ENCODE data around the gene PLPPR3. TPM values are rescaled to one million over a fixed set of nuclear protein-coding genes. Genes with fewer than 3 reads are reported as not detected.

The PLPPR3 gene
- total RNA-seq, 1 experiment from 2014 or later, result not detected

GRCh38 chr19:797528-798414, 24.0 kb downstream of the PLPPR3 start:
- Histone ChIP-seq H3K4me3 (peak overlapping the region; percentile 80), H3K9me3 (no peaks in the 10 kb centered on the region), H3K27me3 (no peaks in the 10 kb centered on the region), H3K36me3 (peaks cover 42% of the 10 kb centered on the region)
- peak; percentile 86 for DNase-seq

DNA sequence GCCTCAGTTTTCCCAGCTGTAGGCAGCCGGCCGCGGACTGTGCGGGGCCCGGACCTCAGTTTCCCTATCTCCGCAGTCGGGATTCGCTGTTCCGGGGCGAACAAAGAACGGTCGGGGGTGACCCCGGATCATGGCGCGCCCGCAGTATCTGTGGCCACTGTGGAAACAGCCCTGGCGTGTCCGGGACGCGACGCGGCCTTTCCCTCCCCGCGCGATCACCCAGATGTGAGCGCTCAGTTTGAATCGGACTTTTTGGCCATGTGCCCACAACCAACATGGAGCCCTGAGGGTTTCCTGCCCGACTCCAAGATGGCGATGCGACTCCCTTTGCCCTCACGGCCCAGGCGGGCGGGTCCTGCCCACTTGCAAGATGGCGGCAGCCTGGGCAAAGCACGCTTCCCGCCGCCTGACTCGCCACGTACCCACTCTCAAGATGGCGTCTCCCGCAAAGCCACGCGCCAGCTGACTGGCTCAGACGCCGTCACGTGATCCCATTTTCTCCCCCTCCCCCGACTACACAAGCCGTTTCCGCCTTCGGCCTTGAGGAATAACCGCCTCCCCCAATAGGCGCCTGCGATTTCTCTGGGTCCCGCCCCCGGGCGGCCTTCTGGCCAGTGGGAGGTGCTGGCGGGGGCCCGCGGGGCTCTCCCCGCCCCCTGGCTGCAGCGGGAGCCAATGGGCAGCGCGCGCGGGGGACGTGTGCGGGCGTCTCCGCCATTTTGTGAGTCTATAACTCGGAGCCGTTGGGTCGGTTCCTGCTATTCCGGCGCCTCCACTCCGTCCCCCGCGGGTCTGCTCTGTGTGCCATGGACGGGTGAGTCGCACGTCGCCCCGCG, 24.8 kb downstream of the PLPPR3 start, which contains the start of gene PTBP1:
Gene PTBP1 (plus strand): TSS at position 761 of the 836 bp plus-strand sequence. CDS start 46 bp downstream, at position 807.
- H3K27me3 ChIP-seq, result no peaks in the 10 kb centered on the region
- H3K36me3 ChIP-seq, result peaks cover 37% of the 10 kb centered on the region
- H3K4me3 ChIP-seq, result peak within 1 kb of the TSS; percentile 80
- H3K9me3 ChIP-seq, result no peaks in the 10 kb centered on the region
- peak; percentile 98 for DNase-seq

DNA sequence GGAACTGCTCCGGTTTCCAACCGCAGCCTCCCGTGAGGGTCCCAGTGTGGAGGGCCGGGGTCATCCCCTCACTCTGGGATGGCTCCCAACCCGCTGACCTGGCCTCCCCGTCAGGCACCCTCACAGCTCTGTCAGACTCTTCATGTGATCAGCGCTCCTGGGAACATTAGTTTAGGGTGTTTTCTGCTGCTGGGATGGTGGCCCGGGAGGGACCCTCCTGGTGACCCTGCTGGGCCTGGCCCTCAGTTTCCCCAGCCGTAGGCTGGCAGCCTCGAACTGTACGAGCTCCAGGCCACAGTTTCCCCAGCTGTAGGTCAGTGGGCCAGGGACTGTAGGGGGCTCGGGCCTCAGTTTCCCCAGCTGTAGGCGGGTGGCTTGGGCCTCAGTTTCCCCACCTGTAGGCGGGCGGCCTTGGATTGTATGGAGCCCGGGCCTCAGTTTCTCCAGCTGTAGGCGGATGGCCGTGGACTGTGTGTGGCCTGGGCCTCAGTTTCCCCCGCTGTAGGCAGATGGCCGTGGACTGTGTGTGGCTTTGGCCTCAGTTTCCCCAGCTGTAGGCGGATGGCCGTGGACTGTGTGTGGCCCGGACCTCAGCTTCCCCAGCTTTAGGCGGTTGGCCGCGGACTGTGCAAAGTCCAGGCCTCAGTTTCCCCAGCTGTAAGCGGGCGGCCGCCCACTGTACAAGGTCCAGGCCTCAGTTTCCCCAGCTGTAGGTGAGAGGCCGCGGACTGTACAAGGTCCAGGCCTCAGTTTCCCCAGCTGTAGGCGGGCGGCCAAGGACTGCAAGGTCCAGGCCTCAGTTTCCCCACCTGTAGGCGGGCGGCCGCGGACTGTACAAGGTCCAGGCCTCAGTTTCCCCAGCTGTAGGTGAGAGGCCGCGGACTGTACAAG, 25.8 kb downstream of the PLPPR3 start:
- H3K27me3 ChIP-seq, result no peaks in the 10 kb centered on the region
- H3K36me3 ChIP-seq, result peaks cover 28% of the 10 kb centered on the region
- no peak for DNase-seq
- peak overlapping the region; percentile 58 for H3K4me3 ChIP-seq
- no peaks in the 10 kb centered on the region for H3K9me3 ChIP-seq

- Histone ChIP-seq H3K4me3 (no peak overlapping the region), H3K9me3 (no peaks in the 10 kb centered on the region), H3K27me3 (no peaks in the 10 kb centered on the region), H3K36me3 (peaks cover 22% of the 10 kb centered on the region)
- DNase-seq, result no peak
These were observed 26.6 kb downstream of the PLPPR3 start for GRCh38 chr19:795073-795611.

- H3K27me3 ChIP-seq, result no peaks in the 10 kb centered on the region
- H3K36me3 ChIP-seq, result peaks cover 8% of the 10 kb centered on the region
- H3K9me3 ChIP-seq, result no peaks in the 10 kb centered on the region
- no peak for DNase-seq
- no peak overlapping the region for H3K4me3 ChIP-seq
These were observed 27.9 kb downstream of the PLPPR3 start for GRCh38 chr19:793806-794205.

DNA sequence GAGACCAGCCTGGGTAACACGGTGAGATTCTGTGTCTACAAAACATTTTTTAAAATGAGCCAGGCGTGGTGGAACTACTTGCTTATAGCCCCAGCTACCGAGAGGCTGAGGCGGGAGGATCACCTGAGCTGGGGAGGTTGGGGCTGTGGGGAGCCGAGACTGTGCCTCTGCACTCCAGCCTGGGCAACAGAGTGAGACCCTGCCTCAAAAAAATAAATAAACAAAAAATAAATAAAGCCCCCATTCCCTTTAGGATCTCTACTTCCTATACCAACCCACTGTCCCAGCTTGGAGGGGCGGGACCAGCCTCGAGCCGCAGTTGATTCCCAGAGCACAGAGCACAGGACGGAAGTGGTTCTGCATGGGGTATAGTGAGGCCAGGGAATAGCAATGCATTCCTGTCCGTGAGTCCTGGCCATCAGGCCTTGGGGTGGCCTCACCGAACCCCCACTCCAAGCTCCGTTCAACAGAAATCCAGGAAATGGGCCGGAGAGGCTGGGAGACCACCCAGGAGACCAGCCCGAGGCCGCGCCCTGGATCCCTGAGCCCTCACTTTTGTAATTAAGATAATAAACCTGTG, 29.4 kb downstream of the PLPPR3 start:
- Histone ChIP-seq H3K9me3 (no peaks in the 10 kb centered on the region), H3K27me3 (no peaks in the 10 kb centered on the region), H3K4me3 (no peak overlapping the region), H3K36me3 (no peaks in the 10 kb centered on the region)
- no peak for DNase-seq

DNA sequence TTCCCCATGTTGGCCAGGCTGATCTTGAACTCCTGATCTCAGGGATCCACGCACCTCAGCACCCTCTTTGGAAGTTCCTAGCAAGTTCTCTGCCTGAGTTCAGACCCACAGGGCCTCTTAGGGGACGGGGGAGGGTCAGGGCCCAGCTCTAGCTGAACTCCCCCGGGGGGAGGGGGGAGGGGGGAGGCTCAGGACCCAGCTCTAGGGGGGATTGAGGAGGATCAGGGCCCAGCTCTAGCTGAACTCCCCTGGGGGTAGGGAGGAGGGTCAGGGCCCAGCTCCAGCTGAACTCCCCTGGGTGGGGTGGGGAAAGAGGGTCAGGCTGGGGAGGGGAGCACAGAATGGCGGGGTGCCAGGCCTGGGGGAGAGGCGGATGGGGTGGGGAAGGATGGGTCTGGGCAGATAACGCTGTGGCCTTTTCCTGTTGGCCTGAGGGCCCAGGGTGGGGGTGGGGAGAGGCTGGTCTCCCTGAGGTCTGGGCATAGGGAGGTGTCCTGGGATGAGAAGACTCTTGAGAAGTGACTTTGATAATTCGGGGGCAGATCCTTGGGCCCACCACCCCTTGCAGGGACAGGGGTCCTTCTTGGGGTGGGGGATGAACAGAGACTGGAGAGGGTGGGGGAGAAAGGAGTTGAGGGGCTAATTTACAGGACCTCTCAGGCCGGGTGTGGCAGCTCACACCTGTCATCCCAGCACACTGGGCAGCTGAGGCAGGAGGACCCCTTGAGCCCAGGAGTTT, 30.0 kb downstream of the PLPPR3 start:
- DNase-seq, result no peak
- H3K9me3 ChIP-seq, result no peaks in the 10 kb centered on the region
- no peak overlapping the region for H3K4me3 ChIP-seq
- no peaks in the 10 kb centered on the region for H3K36me3 ChIP-seq
- H3K27me3 ChIP-seq, result no peaks in the 10 kb centered on the region

GRCh38 chr19:791007-791566, 30.7 kb downstream of the PLPPR3 start:
- DNase-seq, result no peak
- H3K4me3 ChIP-seq, result no peak overlapping the region

DNA sequence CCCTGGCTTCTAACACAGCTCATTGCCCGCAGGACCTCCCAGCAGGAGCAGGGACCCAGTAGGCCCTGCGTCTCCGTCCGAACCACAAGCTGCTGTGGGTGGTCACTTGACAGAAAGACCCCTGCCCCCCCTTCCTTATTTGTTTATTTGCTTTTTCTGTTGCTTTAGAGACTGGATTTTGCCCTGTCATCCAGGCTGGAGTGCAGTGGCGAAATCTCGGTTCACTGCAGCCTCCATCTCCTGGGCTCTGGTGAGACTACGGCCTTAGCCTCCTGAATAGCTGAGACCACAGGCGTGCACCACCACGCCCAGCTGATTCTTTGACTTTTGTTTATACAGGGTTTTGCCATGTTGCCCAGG, 32.1 kb downstream of the PLPPR3 start:
- Histone ChIP-seq H3K36me3 (no peaks in the 10 kb centered on the region), H3K9me3 (no peaks in the 10 kb centered on the region), H3K27me3 (no peaks in the 10 kb centered on the region), H3K4me3 (no peak overlapping the region)
- DNase-seq, result no peak

More at GRCh38 chr19:791007-791566, 30.7 kb downstream of the PLPPR3 start:
- no peaks in the 10 kb centered on the region for H3K36me3 ChIP-seq
- no peaks in the 10 kb centered on the region for H3K27me3 ChIP-seq
- H3K9me3 ChIP-seq, result no peaks in the 10 kb centered on the region

- no peaks in the 10 kb centered on the region for H3K27me3 ChIP-seq
- no peaks in the 10 kb centered on the region for H3K36me3 ChIP-seq
- H3K4me3 ChIP-seq, result no peak overlapping the region
- no peaks in the 10 kb centered on the region for H3K9me3 ChIP-seq
- no peak for DNase-seq
These were observed 32.6 kb downstream of the PLPPR3 start for GRCh38 chr19:788983-789700.

DNA sequence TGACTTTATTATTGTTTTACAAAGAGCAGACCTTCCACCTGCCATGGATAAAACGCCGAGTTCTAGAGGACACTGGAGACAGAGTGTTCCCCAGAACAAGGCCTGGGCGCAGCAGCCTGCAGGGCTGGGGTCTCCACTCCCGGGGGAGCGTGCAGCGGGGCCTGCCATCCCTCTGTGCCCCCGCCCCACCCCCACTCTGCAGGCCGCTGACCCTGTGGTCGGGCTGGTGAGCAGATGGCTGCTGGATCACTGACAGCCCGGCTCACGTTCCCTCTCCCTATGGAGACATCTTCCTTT, 33.1 kb downstream of the PLPPR3 start:
- no peaks in the 10 kb centered on the region for H3K36me3 ChIP-seq
- DNase-seq, result no peak
- no peaks in the 10 kb centered on the region for H3K9me3 ChIP-seq
- no peaks in the 10 kb centered on the region for H3K27me3 ChIP-seq
- H3K4me3 ChIP-seq, result no peak overlapping the region

DNA sequence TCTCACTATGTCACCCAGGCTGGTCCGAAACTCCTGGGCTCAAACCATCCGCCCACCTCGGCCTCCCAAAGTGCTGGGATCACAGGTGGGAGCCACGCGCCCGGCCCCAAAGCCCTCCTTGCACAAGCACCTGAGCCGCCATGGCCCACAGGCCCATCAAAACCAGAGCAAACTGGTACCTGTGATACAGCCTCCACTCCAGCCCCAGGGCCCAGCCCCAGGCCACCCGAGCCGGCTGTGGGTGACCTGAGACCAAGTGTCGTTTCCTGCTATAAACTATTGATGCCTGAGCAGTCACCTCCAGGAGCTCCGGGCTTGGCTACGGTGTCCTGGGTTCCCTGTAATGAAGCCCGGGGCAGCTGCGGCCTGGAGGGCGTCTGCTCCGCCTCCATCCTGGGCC, 34.2 kb downstream of the PLPPR3 start:
- Histone ChIP-seq H3K4me3 (no peak overlapping the region), H3K27me3 (no peaks in the 10 kb centered on the region), H3K36me3 (no peaks in the 10 kb centered on the region), H3K9me3 (no peaks in the 10 kb centered on the region)
- DNase-seq, result no peak

- H3K4me3 ChIP-seq, result no peak overlapping the region
- no peaks in the 10 kb centered on the region for H3K36me3 ChIP-seq
- H3K9me3 ChIP-seq, result no peaks in the 10 kb centered on the region
- no peak for DNase-seq
- H3K27me3 ChIP-seq, result no peaks in the 10 kb centered on the region
These were observed 37.2 kb downstream of the PLPPR3 start for GRCh38 chr19:784541-784940.

- no peaks in the 10 kb centered on the region for H3K27me3 ChIP-seq
- H3K36me3 ChIP-seq, result no peaks in the 10 kb centered on the region
- no peak for DNase-seq
- no peaks in the 10 kb centered on the region for H3K9me3 ChIP-seq
- peak overlapping the region; percentile 35 for H3K4me3 ChIP-seq
These were observed 38.7 kb downstream of the PLPPR3 start for GRCh38 chr19:782878-783668.
